Measurements from ENCODE around the gene TDRKH. TPM values are rescaled to one million over a fixed set of nuclear protein-coding genes. Genes with fewer than 3 reads are reported as not detected.

Gene TDRKH
- total RNA-seq, 1 experiment from 2014 or later = 5.6 TPM

DNA sequence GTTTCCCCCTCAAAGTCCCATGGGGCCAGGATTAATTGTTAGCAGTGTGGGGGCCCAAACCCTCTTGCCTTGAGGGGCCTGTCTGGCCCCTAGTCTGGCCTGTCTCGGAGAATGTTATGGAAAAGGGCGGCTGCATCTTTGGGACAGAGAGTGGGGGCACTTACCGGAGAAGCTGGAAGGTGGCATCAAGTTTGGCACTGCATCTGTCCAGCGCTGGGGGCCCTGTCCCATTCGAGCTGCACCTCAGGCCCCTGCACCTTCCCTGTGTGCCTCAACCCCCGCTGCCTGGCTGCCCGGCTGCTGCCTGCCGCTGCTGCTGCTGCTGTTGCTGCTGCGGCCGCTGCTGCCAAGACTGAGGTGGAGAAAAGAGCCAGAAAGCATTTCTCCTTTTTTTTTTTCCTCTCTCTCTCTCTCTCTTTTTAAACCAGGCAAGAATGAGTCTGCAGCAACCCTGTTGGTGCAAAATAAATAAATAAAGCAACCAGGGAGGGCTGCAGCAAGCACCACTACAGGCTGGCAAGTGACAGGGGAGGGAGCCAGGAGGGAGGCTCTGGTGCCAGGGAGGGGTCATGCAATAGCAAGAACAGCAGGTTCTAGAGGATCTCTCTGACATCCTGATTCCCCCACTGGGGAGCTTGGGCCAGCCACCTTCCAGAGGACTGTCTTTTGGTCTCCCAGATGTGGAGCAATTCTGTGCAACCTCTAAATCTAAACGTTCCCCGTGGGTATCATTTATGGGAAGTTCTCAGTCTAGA, 14.9 kb upstream of the TDRKH start, which contains the start of gene LINGO4:
TSS of gene LINGO4 (minus strand) at position 354 of the 755 bp plus-strand sequence. CDS start 2,715 bp downstream, outside the sequence.
- Mint-ChIP-seq H3K27ac (ENCODE audit: low read depth, unreplicated experiment) (no peak within 1 kb of the TSS), H3K36me3 (ENCODE audit: insufficient read depth, unreplicated experiment) (no peaks in the 10 kb centered on the region), H3K9me3 (ENCODE audit: unreplicated experiment) (no peaks in the 10 kb centered on the region), H3K4me3 (ENCODE audit: unreplicated experiment) (no peak within 1 kb of the TSS), H3K4me1 (ENCODE audit: insufficient read depth, unreplicated experiment) (no peaks in the 10 kb centered on the region), H3K27me3 (ENCODE audit: insufficient read depth, unreplicated experiment) (peaks cover 68% of the 10 kb centered on the region)
- no peak for DNase-seq (ENCODE audit: unreplicated experiment)
- intact Hi-C loops (cut with micrococcal nuclease) = no loop called here
- ChIA-PET POLR2A (interaction anchor here (1.1 kb wide), 1 partner anchor 15 kb away, joined by 4 read pairs; the partner anchor contains the start of gene TDRKH), CTCF (interaction anchor here (0.7 to 0.9 kb wide), 2 partner anchors 31 to 71 kb away, joined by 3 to 4 read pairs; no protein-coding TSS in a partner anchor)
- BruUV-seq (replicated peaks) = no TSS peak
- TF ChIP-seq, protein P1, sequence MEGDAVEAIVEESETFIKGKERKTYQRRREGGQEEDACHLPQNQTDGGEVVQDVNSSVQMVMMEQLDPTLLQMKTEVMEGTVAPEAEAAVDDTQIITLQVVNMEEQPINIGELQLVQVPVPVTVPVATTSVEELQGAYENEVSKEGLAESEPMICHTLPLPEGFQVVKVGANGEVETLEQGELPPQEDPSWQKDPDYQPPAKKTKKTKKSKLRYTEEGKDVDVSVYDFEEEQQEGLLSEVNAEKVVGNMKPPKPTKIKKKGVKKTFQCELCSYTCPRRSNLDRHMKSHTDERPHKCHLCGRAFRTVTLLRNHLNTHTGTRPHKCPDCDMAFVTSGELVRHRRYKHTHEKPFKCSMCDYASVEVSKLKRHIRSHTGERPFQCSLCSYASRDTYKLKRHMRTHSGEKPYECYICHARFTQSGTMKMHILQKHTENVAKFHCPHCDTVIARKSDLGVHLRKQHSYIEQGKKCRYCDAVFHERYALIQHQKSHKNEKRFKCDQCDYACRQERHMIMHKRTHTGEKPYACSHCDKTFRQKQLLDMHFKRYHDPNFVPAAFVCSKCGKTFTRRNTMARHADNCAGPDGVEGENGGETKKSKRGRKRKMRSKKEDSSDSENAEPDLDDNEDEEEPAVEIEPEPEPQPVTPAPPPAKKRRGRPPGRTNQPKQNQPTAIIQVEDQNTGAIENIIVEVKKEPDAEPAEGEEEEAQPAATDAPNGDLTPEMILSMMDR (IDR thresholded peaks at IDR 0.05; ENCODE audit: unreplicated experiment) = no peak

DNA sequence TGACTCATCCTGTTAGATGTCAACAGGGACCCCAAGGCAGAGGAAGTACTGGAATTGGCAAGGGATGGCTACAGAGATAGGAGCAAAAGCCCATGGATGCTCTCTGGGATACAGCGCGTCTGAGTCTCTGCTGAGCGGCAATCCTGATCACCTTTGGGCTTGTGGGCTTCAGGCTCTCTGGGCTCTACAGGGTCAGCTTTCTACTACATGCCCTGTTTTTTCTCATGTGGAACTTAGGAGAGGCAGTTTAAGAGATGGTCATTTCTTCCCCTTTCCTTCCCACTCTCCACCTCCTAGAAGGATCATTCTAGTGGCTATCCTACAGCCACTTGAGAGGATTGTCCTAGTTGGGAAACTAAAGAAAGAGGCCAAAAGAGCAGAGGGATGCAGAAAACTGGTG, 13.6 kb upstream of the TDRKH start:
- H3K27me3 Mint-ChIP-seq (ENCODE audit: insufficient read depth, unreplicated experiment) = peaks cover 79% of the 10 kb centered on the region
- TF ChIP-seq, protein P1 (IDR thresholded peaks at IDR 0.05; ENCODE audit: unreplicated experiment) = no peak
- H3K4me3 Mint-ChIP-seq (ENCODE audit: unreplicated experiment) = no peak overlapping the region
- POLR2A ChIA-PET = interaction anchor here (1.6 kb wide), 1 partner anchor 14 kb away, joined by 9 read pairs; the partner anchor contains the start of gene TDRKH
- H3K9me3 Mint-ChIP-seq (ENCODE audit: unreplicated experiment) = no peaks in the 10 kb centered on the region
- H3K36me3 Mint-ChIP-seq (ENCODE audit: insufficient read depth, unreplicated experiment) = no peaks in the 10 kb centered on the region
- BruUV-seq (replicated peaks) = no TSS peak
- H3K27ac Mint-ChIP-seq (ENCODE audit: low read depth, unreplicated experiment) = no peak overlapping the region
- H3K4me1 Mint-ChIP-seq (ENCODE audit: insufficient read depth, unreplicated experiment) = peaks cover 8% of the 10 kb centered on the region
- DNase-seq (ENCODE audit: unreplicated experiment) = no peak
- intact Hi-C loops (cut with micrococcal nuclease) = no loop called here
- CTCF ChIA-PET = interaction anchor here (1.0 kb wide), 1 partner anchor 32 kb away, joined by 4 read pairs; no protein-coding TSS in a partner anchor

DNA sequence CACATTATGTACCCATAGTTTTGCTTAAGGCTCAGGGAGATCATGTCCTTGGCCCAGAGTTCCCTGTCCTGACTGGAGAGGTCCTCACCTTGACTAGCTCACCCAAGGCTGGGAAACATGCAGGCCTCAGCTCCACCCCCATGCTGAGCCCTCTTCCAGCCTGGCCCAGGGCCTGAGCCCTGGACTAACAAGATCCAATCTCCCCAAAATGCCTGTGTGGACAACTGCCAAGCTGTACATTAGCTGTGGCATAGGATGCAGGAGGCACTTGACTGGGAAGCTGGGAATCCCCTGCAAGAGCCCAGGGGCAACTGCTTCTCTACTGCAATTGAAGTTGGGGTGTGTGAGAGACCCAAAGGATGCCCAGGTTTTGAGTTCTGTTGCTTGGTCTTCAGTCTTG, 12.9 kb upstream of the TDRKH start:
- Mint-ChIP-seq H3K36me3 (ENCODE audit: insufficient read depth, unreplicated experiment) (no peaks in the 10 kb centered on the region), H3K4me1 (ENCODE audit: insufficient read depth, unreplicated experiment) (peaks cover 8% of the 10 kb centered on the region), H3K27me3 (ENCODE audit: insufficient read depth, unreplicated experiment) (peaks cover 79% of the 10 kb centered on the region), H3K4me3 (ENCODE audit: unreplicated experiment) (no peak overlapping the region), H3K27ac (ENCODE audit: low read depth, unreplicated experiment) (no peak overlapping the region), H3K9me3 (ENCODE audit: unreplicated experiment) (no peaks in the 10 kb centered on the region)
- no TSS peak for BruUV-seq (replicated peaks)
- ChIA-PET POLR2A (interaction anchor here (1.6 to 1.8 kb wide), 2 partner anchors 13 to 17 kb away, joined by 6 to 9 read pairs; partner anchors contain the start of gene TDRKH), CTCF (interaction anchor here (1.0 kb wide), 1 partner anchor 33 kb away, joined by 4 read pairs; no protein-coding TSS in a partner anchor)
- intact Hi-C loops (cut with micrococcal nuclease) = no loop called here
- DNase-seq (ENCODE audit: unreplicated experiment) = no peak
- TF ChIP-seq, protein P1 (IDR thresholded peaks at IDR 0.05; ENCODE audit: unreplicated experiment) = no peak

DNA sequence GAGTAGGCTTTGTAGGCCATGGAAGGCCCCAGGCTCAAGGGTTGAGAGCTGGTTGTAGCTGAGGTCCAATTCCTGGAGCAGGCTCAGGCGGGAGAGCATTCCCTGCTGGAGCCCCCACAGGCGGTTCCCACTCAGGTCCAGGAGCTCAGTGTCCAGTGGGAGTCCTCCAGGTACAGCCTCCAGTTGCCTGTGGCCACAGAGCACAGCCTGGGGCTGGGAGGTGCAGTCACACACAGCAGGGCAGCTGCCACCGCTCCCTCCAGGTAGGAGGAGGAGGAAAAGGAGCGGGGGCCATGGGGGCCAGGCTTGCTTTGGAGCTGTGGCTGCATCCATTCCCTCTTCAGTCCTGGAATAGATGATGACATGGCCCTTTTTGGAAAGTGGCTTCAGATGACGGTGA, 12.1 kb upstream of the TDRKH start:
- Mint-ChIP-seq H3K4me1 (ENCODE audit: insufficient read depth, unreplicated experiment) (peaks cover 8% of the 10 kb centered on the region), H3K9me3 (ENCODE audit: unreplicated experiment) (no peaks in the 10 kb centered on the region), H3K27ac (ENCODE audit: low read depth, unreplicated experiment) (no peak overlapping the region), H3K36me3 (ENCODE audit: insufficient read depth, unreplicated experiment) (no peaks in the 10 kb centered on the region), H3K4me3 (ENCODE audit: unreplicated experiment) (no peak overlapping the region), H3K27me3 (ENCODE audit: insufficient read depth, unreplicated experiment) (peaks cover 71% of the 10 kb centered on the region)
- TF ChIP-seq, protein P1 (IDR thresholded peaks at IDR 0.05; ENCODE audit: unreplicated experiment) = no peak
- BruUV-seq (replicated peaks) = no TSS peak
- POLR2A ChIA-PET = interaction anchor here (1.6 to 1.8 kb wide), 2 partner anchors 13 to 18 kb away, joined by 6 to 9 read pairs; partner anchors contain the start of gene TDRKH
- DNase-seq (ENCODE audit: unreplicated experiment) = no peak
- CTCF ChIA-PET = interaction anchor here (0.6 to 0.7 kb wide), 3 partner anchors 11 to 235 kb away, joined by 3 read pairs; no protein-coding TSS in a partner anchor
- intact Hi-C loops (cut with micrococcal nuclease) = no loop called here
